ENCODE measurements around the gene ARL15. TPM values are rescaled to one million over a fixed set of nuclear protein-coding genes. Genes with fewer than 3 reads are reported as not detected.

ARL15 gene
- total RNA-seq, 1 experiment from 2014 or later, result 13.0 TPM

- WGBS (ENCODE audit: extremely low coverage, insufficient read length, low lambda C conversion rate), result no CpG with 5 or more reads among the region's 4 CpGs
- Histone ChIP-seq H3K27ac (ENCODE audit: insufficient read length, low read depth, low read length) (no peak overlapping the region), H3K23ac (ENCODE audit: insufficient read length, low read depth, low read length) (no peak overlapping the region), H2AFZ (ENCODE audit: low read length) (no peak overlapping the region), H3K18ac (ENCODE audit: insufficient read length, low read depth, low read length) (no peak overlapping the region), H2BK120ac (ENCODE audit: low read depth, low read length, poor library complexity, severe bottlenecking) (no peak overlapping the region), H3K4me1 (ENCODE audit: insufficient read depth, low read length) (no peaks in the 10 kb centered on the region; the same call in 1 of the 2 replicates), H3K79me2 (ENCODE audit: insufficient read depth, low read length) (no peaks in the 10 kb centered on the region), H2BK12ac (ENCODE audit: insufficient read length, low read depth, low read length) (no peak overlapping the region), H3K4me2 (ENCODE audit: insufficient read depth, insufficient read length, low read length) (no peak overlapping the region), H2BK5ac (ENCODE audit: insufficient read length, low read length) (no peak overlapping the region), H3K23me2 (ENCODE audit: insufficient read length, low read depth, low read length, poor library complexity, severe bottlenecking) (no peaks in the 10 kb centered on the region), H3K4ac (ENCODE audit: low read depth, low read length) (no peak overlapping the region), H3K9ac (ENCODE audit: extremely low read depth, insufficient read length, low read length) (no peak overlapping the region), H2BK20ac (ENCODE audit: low read depth, low read length, poor library complexity, severe bottlenecking) (no peak overlapping the region), H2AK5ac (ENCODE audit: insufficient read length, low read length) (no peak overlapping the region), H2BK15ac (ENCODE audit: low read depth, low read length) (no peak overlapping the region), H3K79me1 (ENCODE audit: insufficient read depth, low read depth, low read length, poor library complexity, severe bottlenecking) (no peaks in the 10 kb centered on the region), H3T11ph (ENCODE audit: low read length) (no peak overlapping the region), H3K14ac (ENCODE audit: insufficient read depth, low read length) (no peak overlapping the region), H3K27me3 (ENCODE audit: insufficient read depth, low read length) (no peaks in the 10 kb centered on the region), H3K56ac (ENCODE audit: insufficient read length, low read depth, low read length) (no peak overlapping the region), H4K91ac (ENCODE audit: insufficient read length, low read depth, low read length) (no peak overlapping the region), H4K20me1 (ENCODE audit: control insufficient read depth, insufficient read depth, insufficient read length) (no peaks in the 10 kb centered on the region), H4K5ac (ENCODE audit: insufficient read length, low read depth, low read length) (no peak overlapping the region), H4K8ac (replicated peaks; ENCODE audit: insufficient read length, low read depth, low read length) (no peak overlapping the region), H3K9me3 (ENCODE audit: control insufficient read depth, low read depth, low read length) (no peaks in the 10 kb centered on the region)
- peaks cover 2 to 5% (median 5%) of the 10 kb centered on the region in 3 experiments; a peak in 6 of 7 replicates for H3K36me3 Mint-ChIP-seq (ENCODE audit: insufficient read depth in 1 of 3, low read depth in 3 of 3)
- H3K27me3 Mint-ChIP-seq (ENCODE audit: low read depth), result no peaks in the 10 kb centered on the region
- peaks cover 3% of the 10 kb centered on the region in 2 experiments; a peak in 2 of 5 replicates for H3K9me3 Mint-ChIP-seq
- no peak for DNase-seq
- TF ChIP-seq CTCF (conservative IDR thresholded peaks at IDR 0.05), result no peak
- H3K4me1 Mint-ChIP-seq, result peaks cover 14% of the 10 kb centered on the region in 2 experiments
- no peak overlapping the region for H3K4me3 Mint-ChIP-seq
- no peak overlapping the region for H3K27ac Mint-ChIP-seq
Measured at GRCh38 chr5:54275361-54275760, 35.0 kb downstream of the ARL15 start.
